ENCODE data around the gene DTD1.

- TF ChIP-seq CTCF (CRISPR knock-in tag; IDR thresholded peaks at IDR 0.05) = no peak
- no peak for TF ChIP-seq ERF (CRISPR knock-in tag; IDR thresholded peaks at IDR 0.05)
- TF ChIP-seq NFIC (IDR thresholded peaks at IDR 0.05; ENCODE audit: low read length) = no peak
Observed at GRCh38 chr20:18712882-18713281, 125.0 kb downstream of the DTD1 start.
